ENCODE results near the gene KIF9.

DNA sequence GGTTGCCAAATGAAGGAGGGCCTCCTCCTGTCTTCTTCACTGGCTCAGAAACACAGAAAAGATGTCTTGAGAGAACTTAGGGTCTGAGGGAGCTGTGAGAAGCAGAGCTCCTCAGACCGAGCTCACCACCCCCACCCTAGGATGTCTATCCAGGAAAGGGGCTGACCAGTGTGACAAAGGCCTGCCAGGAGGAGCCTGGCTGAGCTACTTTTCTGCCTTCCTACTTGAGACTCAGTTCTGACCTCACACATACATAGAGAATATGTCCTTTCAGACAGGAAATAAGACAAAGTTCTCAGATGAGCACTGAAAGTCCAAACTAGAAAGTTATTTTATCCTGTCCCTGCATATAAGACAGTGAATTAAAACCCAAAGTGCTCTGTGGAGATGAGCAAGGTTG, 54.5 kb downstream of the KIF9 start:
- TF ChIP-seq YY1 (IDR thresholded peaks at IDR 0.05; ENCODE audit: insufficient read depth, insufficient read length) (no peak), ZNF274 (IDR thresholded peaks at IDR 0.05; ENCODE audit: low read depth, low read length) (no peak), SUZ12 (IDR thresholded peaks at IDR 0.05; ENCODE audit: extremely low read depth, insufficient read depth, insufficient read length) (no peak)
